MCF 10A (cell line): Measurements from ENCODE around the gene TCAP. TPM values are rescaled to one million over a fixed set of nuclear protein-coding genes. Genes with fewer than 3 reads are reported as not detected.
A peak's percentile ranks its signal among the peaks of the same experiment; 100 is the strongest.

ENCODE experiments used
- BruUV-seq: library from RNA; stranded (reverse); fragments of 400-500 nt; replicated peaks from 2 replicates; lab custom pipeline; 2021; lab: Mats Ljungman, UMichigan
- CTCF ChIA-PET: fragments of 300-600 bp; sonication (Branson Sonifier 250); formaldehyde crosslinking; extraction: SDS; loops from one replicate; lab custom pipeline; 2021; ENCODE audit warnings: antibody characterized with exemption, inconsistent platforms; lab: Yijun Ruan, JAX
- POLR2A ChIA-PET: fragments of 300-600, 350-650 bp; sonication (Branson Sonifier 250); formaldehyde crosslinking; extraction: SDS; loops from one replicate; lab custom pipeline; 2020; ENCODE audit warnings: antibody characterized with exemption, inconsistent platforms; lab: Yijun Ruan, JAX
- DNase-seq: peaks from one replicate; pipeline ENCODE4 v3.0.0-alpha.2; 2018; ENCODE audit not compliant: unreplicated experiment
- H3K27ac Mint-ChIP-seq: one replicate; pipeline ENCODE4 v1.8.0; 2022; ENCODE audit warnings: mild to moderate bottlenecking, low read depth, mixed read lengths; ENCODE audit not compliant: unreplicated experiment
- H3K27me3 Mint-ChIP-seq: one replicate; pipeline ENCODE4 v1.8.0; 2022; ENCODE audit warnings: mixed read lengths; ENCODE audit not compliant: insufficient read depth, unreplicated experiment
- H3K36me3 Mint-ChIP-seq: one replicate; pipeline ENCODE4 v1.8.0; 2022; ENCODE audit warnings: mild to moderate bottlenecking, moderate library complexity, mixed read lengths; ENCODE audit not compliant: insufficient read depth, unreplicated experiment
- H3K4me1 Mint-ChIP-seq: one replicate; pipeline ENCODE4 v1.8.0; 2022; ENCODE audit warnings: mixed read lengths; ENCODE audit not compliant: insufficient read depth, unreplicated experiment
- H3K4me3 Mint-ChIP-seq: one replicate; pipeline ENCODE4 v1.8.0; 2022; ENCODE audit warnings: mild to moderate bottlenecking, moderate library complexity, mixed read lengths; ENCODE audit not compliant: unreplicated experiment
- H3K9me3 Mint-ChIP-seq: one replicate; pipeline ENCODE4 v1.8.0; 2022; ENCODE audit warnings: mixed read lengths; ENCODE audit not compliant: unreplicated experiment
- CTCF ChIP-seq: fragments of 200-600 bp; IDR thresholded peaks from one replicate; pipeline ENCODE4 v1.8.0; 2022; ENCODE audit warnings: antibody characterized with exemption, mild to moderate bottlenecking; ENCODE audit not compliant: unreplicated experiment
- intact Hi-C: fragments of 100-400 bp; cut with micrococcal nuclease; formaldehyde crosslinking; loops from 2 replicates; pipeline ENCODE4 v1.14.1; 2022
- total RNA-seq: library from RNA; stranded (reverse); gene quantifications from 2 replicates; pipeline ENCODE4 v1.2.3, GENCODE V29; 2022

TCAP gene
- total RNA-seq, 1 experiment from 2014 or later: 0.37 TPM

GRCh38 chr17:39619786-39620101 lies 45.4 kb upstream of the TCAP start:
- CTCF ChIA-PET: interaction anchor here (0.5 to 9.2 kb wide), 7 partner anchors 9 to 411 kb away, joined by 3 to 146 read pairs (median 6); partner anchors contain the start of gene STARD3
- Mint-ChIP-seq H3K4me3 (no peak overlapping the region), H3K4me1 (peaks cover 6% of the 10 kb centered on the region), H3K36me3 (no peaks in the 10 kb centered on the region), H3K27ac (no peak overlapping the region), H3K27me3 (peaks cover 12% of the 10 kb centered on the region), H3K9me3 (no peaks in the 10 kb centered on the region)
- TF ChIP-seq CTCF: no peak
- POLR2A ChIA-PET: interaction anchor here (1.2 to 1.9 kb wide), 5 partner anchors 11 to 361 kb away, joined by 3 to 5 read pairs (median 4); partner anchors contain the start of gene PSMD3
- intact Hi-C loops: loop anchor here (5.0 kb wide), 1 partner anchor 118 kb away; the partner anchor contains the start of gene GRB7
- no peak for DNase-seq
- no TSS peak for BruUV-seq

GRCh38 chr17:39621523-39622379 lies 43.4 kb upstream of the TCAP start:
- DNase-seq: peak; percentile 85
- TF ChIP-seq CTCF: peak; percentile 100
- H3K4me3 Mint-ChIP-seq: peak overlapping the region; percentile 9
- no peaks in the 10 kb centered on the region for H3K36me3 Mint-ChIP-seq
- peaks cover 14% of the 10 kb centered on the region for H3K27me3 Mint-ChIP-seq
- CTCF ChIA-PET: interaction anchor here (0.5 to 9.2 kb wide), 61 partner anchors 7 to 1203 kb away, joined by 3 to 146 read pairs (median 4); partner anchors contain the start of genes ERBB2, MED1, MIEN1 and PSMD3
- POLR2A ChIA-PET: interaction anchor here (0.6 to 1.9 kb wide), 14 partner anchors 8 to 359 kb away, joined by 3 to 10 read pairs (median 4); partner anchors contain the start of genes LRRC3C, MIEN1, ORMDL3 and PSMD3
- H3K27ac Mint-ChIP-seq: no peak overlapping the region
- no peaks in the 10 kb centered on the region for H3K9me3 Mint-ChIP-seq
- H3K4me1 Mint-ChIP-seq: peaks cover 9% of the 10 kb centered on the region
- intact Hi-C loops: loop anchor here (1.0 to 5.0 kb wide), 4 partner anchors 116 to 414 kb away; partner anchors contain the start of genes GRB7 and PSMD3
- no TSS peak for BruUV-seq

- no peak for DNase-seq
- Mint-ChIP-seq H3K27ac (no peak overlapping the region), H3K4me3 (peak overlapping the region; percentile 9), H3K27me3 (peaks cover 15% of the 10 kb centered on the region), H3K9me3 (no peaks in the 10 kb centered on the region), H3K36me3 (no peaks in the 10 kb centered on the region), H3K4me1 (peaks cover 9% of the 10 kb centered on the region)
- intact Hi-C loops: loop anchor here (1.0 to 5.0 kb wide), 5 partner anchors 74 to 415 kb away; partner anchors contain the start of genes GRB7 and PSMD3
- no TSS peak for BruUV-seq
- TF ChIP-seq CTCF: no peak
- POLR2A ChIA-PET: interaction anchor here (0.7 to 1.9 kb wide), 9 partner anchors 11 to 305 kb away, joined by 3 to 10 read pairs (median 4); partner anchors contain the start of genes LRRC3C, MIEN1, ORMDL3 and STARD3
- CTCF ChIA-PET: interaction anchor here (0.6 to 9.2 kb wide), 30 partner anchors 10 to 768 kb away, joined by 3 to 146 read pairs (median 5); partner anchors contain the start of genes ERBB2, MIEN1, PSMD3 and STARD3
Observed at GRCh38 chr17:39622380-39623006, 42.7 kb upstream of the TCAP start.
